Measurements from ENCODE around the gene ADSS1.
A peak's percentile ranks its signal among the peaks of the same experiment; 100 is the strongest.

The ADSS1 gene

GRCh38 chr14:104753528-104754212, 29.6 kb downstream of the ADSS1 start:
- Histone ChIP-seq H3K23ac (ENCODE audit: low read length) (peak overlapping the region; percentile 48), H3K27me3 (ENCODE audit: insufficient read depth, low read length, poor library complexity) (no peaks in the 10 kb centered on the region), H4K8ac (ENCODE audit: low read depth, low read length) (no peak overlapping the region), H3K4me3 (ENCODE audit: low read length) (peak overlapping the region; percentile 91), H2BK5ac (ENCODE audit: low read length) (no peak overlapping the region), H3K79me2 (ENCODE audit: control insufficient read depth, insufficient read depth, low read length) (peaks cover 32% of the 10 kb centered on the region), H3K27ac (ENCODE audit: low read depth, low read length) (peak overlapping the region; percentile 4), H3K36me3 (ENCODE audit: control insufficient read depth, insufficient read depth, low read length) (peaks cover 8% of the 10 kb centered on the region), H3K4ac (ENCODE audit: low read depth, low read length) (no peak overlapping the region), H3K56ac (ENCODE audit: low read length) (peak overlapping the region; percentile 92), H3K79me1 (ENCODE audit: low read length) (peaks cover 27% of the 10 kb centered on the region), H2AK5ac (ENCODE audit: low read length) (no peak overlapping the region), H3K18ac (ENCODE audit: low read length) (no peak overlapping the region), H3K9ac (ENCODE audit: low read length) (peak overlapping the region; percentile 95), H3K4me1 (ENCODE audit: control insufficient read depth, low read depth, low read length) (peaks cover 4% of the 10 kb centered on the region), H2BK120ac (ENCODE audit: low read depth, low read length) (no peak overlapping the region), H3K4me2 (ENCODE audit: low read length) (peak overlapping the region; percentile 80), H2BK15ac (replicated peaks; ENCODE audit: low read depth) (no peak overlapping the region), H4K5ac (ENCODE audit: low read length) (no peak overlapping the region)
- no peak for DNase-seq
- no CpG with 5 or more reads among the region's 30 CpGs for WGBS (ENCODE audit: extremely low coverage, insufficient coverage, low lambda C conversion rate)

- peaks cover 27% of the 10 kb centered on the region for H3K79me1 ChIP-seq (ENCODE audit: low read length)
- H3K27me3 ChIP-seq (ENCODE audit: insufficient read depth, low read length, poor library complexity) = no peaks in the 10 kb centered on the region
- peaks cover 32% of the 10 kb centered on the region for H3K79me2 ChIP-seq (ENCODE audit: control insufficient read depth, insufficient read depth, low read length)
- no peak for DNase-seq
- H3K4me2 ChIP-seq (ENCODE audit: low read length) = peak overlapping the region; percentile 80
- H2BK120ac ChIP-seq (ENCODE audit: low read depth, low read length) = no peak overlapping the region
- H2AK5ac ChIP-seq (ENCODE audit: low read length) = no peak overlapping the region
- no peak overlapping the region for H4K5ac ChIP-seq (ENCODE audit: low read length)
- H2BK15ac ChIP-seq (replicated peaks; ENCODE audit: low read depth) = no peak overlapping the region
- H3K36me3 ChIP-seq (ENCODE audit: control insufficient read depth, insufficient read depth, low read length) = peaks cover 8% of the 10 kb centered on the region
- no peak overlapping the region for H3K18ac ChIP-seq (ENCODE audit: low read length)
- H3K23ac ChIP-seq (ENCODE audit: low read length) = no peak overlapping the region
- peaks cover 4% of the 10 kb centered on the region for H3K4me1 ChIP-seq (ENCODE audit: control insufficient read depth, low read depth, low read length)
- peak overlapping the region; percentile 92 for H3K56ac ChIP-seq (ENCODE audit: low read length)
- peak overlapping the region; percentile 95 for H3K9ac ChIP-seq (ENCODE audit: low read length)
- WGBS (ENCODE audit: extremely low coverage, insufficient coverage, low lambda C conversion rate) = no CpG with 5 or more reads among the region's 13 CpGs
- no peak overlapping the region for H4K8ac ChIP-seq (ENCODE audit: low read depth, low read length)
- peak overlapping the region; percentile 91 for H3K4me3 ChIP-seq (ENCODE audit: low read length)
- no peak overlapping the region for H3K4ac ChIP-seq (ENCODE audit: low read depth, low read length)
- H3K27ac ChIP-seq (ENCODE audit: low read depth, low read length) = no peak overlapping the region
- H2BK5ac ChIP-seq (ENCODE audit: low read length) = no peak overlapping the region
These were observed 30.3 kb downstream of the ADSS1 start for GRCh38 chr14:104754213-104754851.

- peaks cover 32% of the 10 kb centered on the region for H3K79me2 ChIP-seq (ENCODE audit: control insufficient read depth, insufficient read depth, low read length)
These were observed 31.6 kb downstream of the ADSS1 start for GRCh38 chr14:104755621-104756020.

GRCh38 chr14:104756477-104757237, 32.6 kb downstream of the ADSS1 start:
- H3K18ac ChIP-seq (ENCODE audit: low read length) = no peak overlapping the region
- no peak overlapping the region for H2BK5ac ChIP-seq (ENCODE audit: low read length)
- H3K79me2 ChIP-seq (ENCODE audit: control insufficient read depth, insufficient read depth, low read length) = peaks cover 32% of the 10 kb centered on the region
- no peak overlapping the region for H3K56ac ChIP-seq (ENCODE audit: low read length)
- peaks cover 8% of the 10 kb centered on the region for H3K36me3 ChIP-seq (ENCODE audit: control insufficient read depth, insufficient read depth, low read length)
- no peaks in the 10 kb centered on the region for H3K27me3 ChIP-seq (ENCODE audit: insufficient read depth, low read length, poor library complexity)
- H2BK120ac ChIP-seq (ENCODE audit: low read depth, low read length) = no peak overlapping the region
- no peak overlapping the region for H3K23ac ChIP-seq (ENCODE audit: low read length)
- no peak overlapping the region for H2AK5ac ChIP-seq (ENCODE audit: low read length)
- no peak overlapping the region for H2BK15ac ChIP-seq (replicated peaks; ENCODE audit: low read depth)
- peaks cover 4% of the 10 kb centered on the region for H3K4me1 ChIP-seq (ENCODE audit: control insufficient read depth, low read depth, low read length)
- H3K9ac ChIP-seq (ENCODE audit: low read length) = no peak overlapping the region
- peaks cover 31% of the 10 kb centered on the region for H3K79me1 ChIP-seq (ENCODE audit: low read length)
- no CpG with 5 or more reads among the region's 27 CpGs for WGBS (ENCODE audit: extremely low coverage, insufficient coverage, low lambda C conversion rate)
- H3K4ac ChIP-seq (ENCODE audit: low read depth, low read length) = no peak overlapping the region
- DNase-seq = no peak
- H3K27ac ChIP-seq (ENCODE audit: low read depth, low read length) = no peak overlapping the region
- no peak overlapping the region for H4K5ac ChIP-seq (ENCODE audit: low read length)
- H3K4me2 ChIP-seq (ENCODE audit: low read length) = no peak overlapping the region
- H3K4me3 ChIP-seq (ENCODE audit: low read length) = no peak overlapping the region
- H4K8ac ChIP-seq (ENCODE audit: low read depth, low read length) = no peak overlapping the region

More at GRCh38 chr14:104755621-104756020, 31.6 kb downstream of the ADSS1 start:
- H3K23ac ChIP-seq (ENCODE audit: low read length) = no peak overlapping the region
- no peak overlapping the region for H3K9ac ChIP-seq (ENCODE audit: low read length)
- no peak overlapping the region for H4K5ac ChIP-seq (ENCODE audit: low read length)
- no peak overlapping the region for H3K4ac ChIP-seq (ENCODE audit: low read depth, low read length)
- H3K36me3 ChIP-seq (ENCODE audit: control insufficient read depth, insufficient read depth, low read length) = peaks cover 8% of the 10 kb centered on the region
- H4K8ac ChIP-seq (ENCODE audit: low read depth, low read length) = no peak overlapping the region
- no CpG with 5 or more reads among the region's 11 CpGs for WGBS (ENCODE audit: extremely low coverage, insufficient coverage, low lambda C conversion rate)
- no peak for DNase-seq
- no peak overlapping the region for H3K18ac ChIP-seq (ENCODE audit: low read length)
- H2BK5ac ChIP-seq (ENCODE audit: low read length) = no peak overlapping the region
- no peaks in the 10 kb centered on the region for H3K27me3 ChIP-seq (ENCODE audit: insufficient read depth, low read length, poor library complexity)
- H2AK5ac ChIP-seq (ENCODE audit: low read length) = no peak overlapping the region
- peaks cover 31% of the 10 kb centered on the region for H3K79me1 ChIP-seq (ENCODE audit: low read length)
- H3K27ac ChIP-seq (ENCODE audit: low read depth, low read length) = no peak overlapping the region
- H3K4me2 ChIP-seq (ENCODE audit: low read length) = no peak overlapping the region
- H3K56ac ChIP-seq (ENCODE audit: low read length) = no peak overlapping the region
- H3K4me3 ChIP-seq (ENCODE audit: low read length) = no peak overlapping the region
- H2BK120ac ChIP-seq (ENCODE audit: low read depth, low read length) = no peak overlapping the region
- no peak overlapping the region for H2BK15ac ChIP-seq (replicated peaks; ENCODE audit: low read depth)
- peaks cover 4% of the 10 kb centered on the region for H3K4me1 ChIP-seq (ENCODE audit: control insufficient read depth, low read depth, low read length)

- H3K79me1 ChIP-seq (ENCODE audit: low read length) = peaks cover 31% of the 10 kb centered on the region
- no peak overlapping the region for H2BK5ac ChIP-seq (ENCODE audit: low read length)
- H3K23ac ChIP-seq (ENCODE audit: low read length) = no peak overlapping the region
- H3K36me3 ChIP-seq (ENCODE audit: control insufficient read depth, insufficient read depth, low read length) = peaks cover 8% of the 10 kb centered on the region
- H2BK15ac ChIP-seq (replicated peaks; ENCODE audit: low read depth) = no peak overlapping the region
- H4K5ac ChIP-seq (ENCODE audit: low read length) = no peak overlapping the region
- H3K79me2 ChIP-seq (ENCODE audit: control insufficient read depth, insufficient read depth, low read length) = peaks cover 32% of the 10 kb centered on the region
- no peak overlapping the region for H3K9ac ChIP-seq (ENCODE audit: low read length)
- no peak overlapping the region for H3K4me2 ChIP-seq (ENCODE audit: low read length)
- H2BK120ac ChIP-seq (ENCODE audit: low read depth, low read length) = no peak overlapping the region
- no peak overlapping the region for H2AK5ac ChIP-seq (ENCODE audit: low read length)
- H3K27me3 ChIP-seq (ENCODE audit: insufficient read depth, low read length, poor library complexity) = no peaks in the 10 kb centered on the region
- H3K18ac ChIP-seq (ENCODE audit: low read length) = no peak overlapping the region
- no peak overlapping the region for H3K4ac ChIP-seq (ENCODE audit: low read depth, low read length)
- no peak overlapping the region for H3K27ac ChIP-seq (ENCODE audit: low read depth, low read length)
- peaks cover 4% of the 10 kb centered on the region for H3K4me1 ChIP-seq (ENCODE audit: control insufficient read depth, low read depth, low read length)
- DNase-seq = no peak
- no peak overlapping the region for H3K56ac ChIP-seq (ENCODE audit: low read length)
- no peak overlapping the region for H4K8ac ChIP-seq (ENCODE audit: low read depth, low read length)
- no peak overlapping the region for H3K4me3 ChIP-seq (ENCODE audit: low read length)
- WGBS (ENCODE audit: extremely low coverage, insufficient coverage, low lambda C conversion rate) = no CpG with 5 or more reads among the region's 10 CpGs
These were observed 33.2 kb downstream of the ADSS1 start for GRCh38 chr14:104757238-104757585.
